Astrocyte (in vitro differentiated cells and primary cell): ENCODE data around the gene ENPP7. TPM values are rescaled to one million over a fixed set of nuclear protein-coding genes. Genes with fewer than 3 reads are reported as not detected.

ENCODE experiments used
- DNase-seq: peaks from one replicate; pipeline ENCODE4 v3.0.0-alpha.2; 2010; ENCODE audit warnings: low read depth
- FAIRE-seq: peaks from 2 replicates; lab custom pipeline; 2011; peaks lifted over from hg19 to GRCh38; lab: Jason Lieb, UNC
- H2AFZ ChIP-seq: 2 replicates; pipeline ENCODE4 v1.6.0; 2012; ENCODE audit warnings: low read depth, low read length, inconsistent platforms
- H3K27ac ChIP-seq: 2 replicates; pipeline ENCODE4 v1.5.1; 2011; ENCODE audit warnings: low read depth, low read length, inconsistent platforms
- H3K27me3 ChIP-seq: 2 replicates; pipeline ENCODE4 v1.6.0; 2011; ENCODE audit warnings: low read length, inconsistent platforms; ENCODE audit not compliant: insufficient read depth
- H3K36me3 ChIP-seq: 2 replicates; pipeline ENCODE4 v1.5.1; 2011; ENCODE audit warnings: low read length, inconsistent platforms; ENCODE audit not compliant: insufficient read depth
- H3K4me1 ChIP-seq: 2 replicates; pipeline ENCODE4 v1.5.1; 2011; ENCODE audit warnings: low read length, inconsistent platforms; ENCODE audit not compliant: insufficient read depth
- H3K4me2 ChIP-seq: 2 replicates; pipeline ENCODE4 v1.6.0; 2012; ENCODE audit warnings: low read length, inconsistent platforms
- H3K4me3 ChIP-seq: 2 replicates; pipeline ENCODE4 v1.5.1; 2011; ENCODE audit warnings: low read depth, mild to moderate bottlenecking, low read length, inconsistent platforms; ENCODE audit not compliant: insufficient read depth
- H3K79me2 ChIP-seq: 2 replicates; pipeline ENCODE4 v1.6.0; 2012; ENCODE audit warnings: mild to moderate bottlenecking, low read length, inconsistent platforms; ENCODE audit not compliant: insufficient read depth
- H3K9ac ChIP-seq: 2 replicates; pipeline ENCODE4 v1.6.0; 2012; ENCODE audit warnings: mild to moderate bottlenecking, low read length, inconsistent platforms
- H3K9me3 ChIP-seq: 2 replicates; pipeline ENCODE4 v1.5.1; 2012; ENCODE audit warnings: low read depth, mild to moderate bottlenecking, low read length, inconsistent platforms; ENCODE audit not compliant: insufficient read depth
- H4K20me1 ChIP-seq: 2 replicates; pipeline ENCODE4 v1.6.0; 2012; ENCODE audit warnings: low read length, inconsistent platforms; ENCODE audit not compliant: insufficient read depth
- H3K27ac Mint-ChIP-seq: one replicate; pipeline ENCODE4 v1.8.0; 2021; ENCODE audit warnings: mild to moderate bottlenecking, mixed read lengths; ENCODE audit not compliant: unreplicated experiment
- H3K27me3 Mint-ChIP-seq: one replicate; pipeline ENCODE4 v1.8.0; 2021; ENCODE audit warnings: low read depth, mixed read lengths; ENCODE audit not compliant: unreplicated experiment
- H3K36me3 Mint-ChIP-seq: one replicate; pipeline ENCODE4 v1.8.0; 2021; ENCODE audit warnings: low read depth, mixed read lengths; ENCODE audit not compliant: unreplicated experiment
- H3K4me1 Mint-ChIP-seq: one replicate; pipeline ENCODE4 v1.8.0; 2021; ENCODE audit warnings: low read depth, mixed read lengths; ENCODE audit not compliant: unreplicated experiment
- H3K4me3 Mint-ChIP-seq: one replicate; pipeline ENCODE4 v1.8.0; 2021; ENCODE audit warnings: mild to moderate bottlenecking, moderate library complexity, mixed read lengths; ENCODE audit not compliant: unreplicated experiment
- H3K9me3 Mint-ChIP-seq: one replicate; pipeline ENCODE4 v1.8.0; 2021; ENCODE audit warnings: mild to moderate bottlenecking, mixed read lengths; ENCODE audit not compliant: unreplicated experiment
- EZH2 ChIP-seq: IDR thresholded peaks from 2 replicates; pipeline ENCODE4 v1.6.1; 2012; ENCODE audit warnings: mild to moderate bottlenecking, low read length, inconsistent platforms; ENCODE audit not compliant: insufficient read depth
- total RNA-seq: library from RNA; stranded (reverse); gene quantifications from 2 replicates; pipeline ENCODE4 v1.2.1, GENCODE V29; 2021
- TF ChIP-seq, protein P1 (sequence below): IDR thresholded peaks from 2 replicates; pipeline ENCODE4 v1.5.1; 2011; ENCODE audit warnings: low read depth, mild to moderate bottlenecking, inconsistent platforms, low read length, moderate library complexity; ENCODE audit not compliant: insufficient read depth

ENPP7 gene
- total RNA-seq, 1 donor from 2014 or later = not detected

DNA sequence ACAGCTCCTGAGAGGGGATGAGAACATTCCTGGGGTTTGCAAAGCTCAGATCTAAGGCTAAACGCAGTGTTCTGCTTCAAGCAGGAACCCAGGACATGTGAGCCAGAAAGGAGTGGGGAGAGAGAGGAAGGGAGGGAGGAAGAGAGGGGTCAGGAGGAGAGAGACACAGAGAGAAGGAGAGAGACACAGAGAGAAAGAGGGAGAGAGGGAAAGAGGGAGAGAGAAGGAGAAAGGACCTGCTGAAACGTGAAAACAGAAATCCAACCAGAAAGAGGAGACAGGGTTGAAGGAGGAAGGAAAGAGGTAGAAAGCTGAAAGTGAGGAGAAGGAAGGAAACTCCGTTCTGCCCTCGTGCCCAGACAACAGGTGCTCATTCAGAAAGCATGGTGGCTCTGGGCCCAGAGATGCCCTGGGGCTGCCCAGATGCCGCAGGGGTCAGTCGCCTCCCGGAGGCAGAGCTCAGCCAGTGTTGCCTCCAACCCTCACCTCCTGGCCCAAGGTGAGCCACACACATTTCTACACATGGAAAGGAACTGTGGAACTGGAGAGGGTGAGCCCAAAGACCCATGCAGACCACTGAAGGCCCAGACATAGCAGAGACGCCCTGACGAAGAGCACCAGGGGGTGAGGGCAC is 49.0 kb upstream of the ENPP7 start:
- no peaks in the 10 kb centered on the region for H3K4me1 ChIP-seq
- H3K79me2 ChIP-seq = no peaks in the 10 kb centered on the region
- Mint-ChIP-seq H3K4me1 (no peaks in the 10 kb centered on the region), H3K27ac (no peak overlapping the region), H3K9me3 (peaks cover 6% of the 10 kb centered on the region), H3K4me3 (no peak overlapping the region), H3K36me3 (peaks cover 2% of the 10 kb centered on the region), H3K27me3 (peaks cover 63% of the 10 kb centered on the region)
- H3K4me2 ChIP-seq = no peak overlapping the region
- DNase-seq = no peak
- H4K20me1 ChIP-seq = no peaks in the 10 kb centered on the region
- no peaks in the 10 kb centered on the region for H3K36me3 ChIP-seq
- no peak for FAIRE-seq
- H3K4me3 ChIP-seq = no peak overlapping the region
- no peak overlapping the region for H3K9ac ChIP-seq
- H3K27ac ChIP-seq = no peak overlapping the region
- H3K27me3 ChIP-seq = peaks cover 5% of the 10 kb centered on the region
- no peak overlapping the region for H2AFZ ChIP-seq
- TF ChIP-seq, protein P1, sequence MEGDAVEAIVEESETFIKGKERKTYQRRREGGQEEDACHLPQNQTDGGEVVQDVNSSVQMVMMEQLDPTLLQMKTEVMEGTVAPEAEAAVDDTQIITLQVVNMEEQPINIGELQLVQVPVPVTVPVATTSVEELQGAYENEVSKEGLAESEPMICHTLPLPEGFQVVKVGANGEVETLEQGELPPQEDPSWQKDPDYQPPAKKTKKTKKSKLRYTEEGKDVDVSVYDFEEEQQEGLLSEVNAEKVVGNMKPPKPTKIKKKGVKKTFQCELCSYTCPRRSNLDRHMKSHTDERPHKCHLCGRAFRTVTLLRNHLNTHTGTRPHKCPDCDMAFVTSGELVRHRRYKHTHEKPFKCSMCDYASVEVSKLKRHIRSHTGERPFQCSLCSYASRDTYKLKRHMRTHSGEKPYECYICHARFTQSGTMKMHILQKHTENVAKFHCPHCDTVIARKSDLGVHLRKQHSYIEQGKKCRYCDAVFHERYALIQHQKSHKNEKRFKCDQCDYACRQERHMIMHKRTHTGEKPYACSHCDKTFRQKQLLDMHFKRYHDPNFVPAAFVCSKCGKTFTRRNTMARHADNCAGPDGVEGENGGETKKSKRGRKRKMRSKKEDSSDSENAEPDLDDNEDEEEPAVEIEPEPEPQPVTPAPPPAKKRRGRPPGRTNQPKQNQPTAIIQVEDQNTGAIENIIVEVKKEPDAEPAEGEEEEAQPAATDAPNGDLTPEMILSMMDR = no peak
- TF ChIP-seq EZH2 = no peak
- H3K9me3 ChIP-seq = no peaks in the 10 kb centered on the region

DNA sequence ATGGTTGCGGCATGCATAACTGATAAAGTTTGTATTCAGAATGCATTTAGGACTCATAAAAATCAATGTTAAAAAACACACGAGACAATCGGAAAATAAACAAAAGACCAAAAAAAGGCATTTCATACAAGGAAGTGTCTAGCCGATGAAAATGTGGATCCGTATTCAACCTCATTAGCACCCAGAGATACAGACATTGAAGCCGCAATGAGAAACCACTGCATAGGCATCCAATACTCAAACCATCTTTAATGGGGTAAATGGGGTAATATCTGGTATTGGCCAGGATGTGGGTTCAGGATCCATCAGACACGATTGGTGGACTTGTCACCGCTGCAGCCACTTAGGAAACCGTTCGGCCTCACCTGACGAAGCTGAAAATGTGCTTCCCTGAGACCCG is 47.4 kb upstream of the ENPP7 start:
- Histone ChIP-seq H3K36me3 (no peaks in the 10 kb centered on the region), H3K27ac (no peak overlapping the region), H3K9me3 (no peaks in the 10 kb centered on the region), H3K27me3 (peaks cover 9% of the 10 kb centered on the region), H4K20me1 (no peaks in the 10 kb centered on the region), H3K4me1 (no peaks in the 10 kb centered on the region), H2AFZ (no peak overlapping the region), H3K4me2 (no peak overlapping the region), H3K9ac (no peak overlapping the region), H3K4me3 (no peak overlapping the region), H3K79me2 (no peaks in the 10 kb centered on the region)
- H3K4me3 Mint-ChIP-seq = no peak overlapping the region
- no peak overlapping the region for H3K27ac Mint-ChIP-seq
- peaks cover 2% of the 10 kb centered on the region for H3K36me3 Mint-ChIP-seq
- no peak for FAIRE-seq
- H3K9me3 Mint-ChIP-seq = peaks cover 2% of the 10 kb centered on the region
- no peaks in the 10 kb centered on the region for H3K4me1 Mint-ChIP-seq
- peaks cover 56% of the 10 kb centered on the region for H3K27me3 Mint-ChIP-seq
- DNase-seq = no peak
- TF ChIP-seq EZH2 = no peak
- TF ChIP-seq, protein P1 = no peak
